GM19467 (cell line): ENCODE results near the gene CDK5RAP2.

Experiments used
- ATAC-seq: cut with Tn5 transposase; IDR thresholded peaks from one replicate; pipeline ENCODE4 v1.9.1; 2021; ENCODE audit warnings: mild to moderate bottlenecking, moderate library complexity; ENCODE audit not compliant: unreplicated experiment

CDK5RAP2 gene

GRCh38 chr9:120441426-120442307 lies 138.3 kb downstream of the CDK5RAP2 start:
- ATAC-seq: no peak

GRCh38 chr9:120440791-120441190 lies 139.2 kb downstream of the CDK5RAP2 start:
- no peak for ATAC-seq

GRCh38 chr9:120439926-120440325 lies 140.0 kb downstream of the CDK5RAP2 start:
- no peak for ATAC-seq

GRCh38 chr9:120438836-120439546 lies 141.0 kb downstream of the CDK5RAP2 start:
- ATAC-seq: no peak

- ATAC-seq: no peak
Observed at GRCh38 chr9:120438111-120438510, 141.9 kb downstream of the CDK5RAP2 start.

GRCh38 chr9:120436983-120437475 lies 142.9 kb downstream of the CDK5RAP2 start:
- no peak for ATAC-seq

- no peak for ATAC-seq
Observed at GRCh38 chr9:120436446-120436845, 143.5 kb downstream of the CDK5RAP2 start.

- ATAC-seq: no peak
Observed at GRCh38 chr9:120435091-120435490, 144.9 kb downstream of the CDK5RAP2 start.

GRCh38 chr9:120434532-120434931 lies 145.4 kb downstream of the CDK5RAP2 start:
- no peak for ATAC-seq

GRCh38 chr9:120433701-120434100 lies 146.3 kb downstream of the CDK5RAP2 start:
- no peak for ATAC-seq

- no peak for ATAC-seq
Observed at GRCh38 chr9:120432600-120432999, 147.4 kb downstream of the CDK5RAP2 start.

GRCh38 chr9:120431268-120431667 lies 148.7 kb downstream of the CDK5RAP2 start:
- no peak for ATAC-seq

- no peak for ATAC-seq
Observed at GRCh38 chr9:120424248-120424647, 155.7 kb downstream of the CDK5RAP2 start.

- ATAC-seq: no peak
Observed at GRCh38 chr9:120423812-120424211, 156.2 kb downstream of the CDK5RAP2 start.

GRCh38 chr9:120421977-120422376 lies 158.0 kb downstream of the CDK5RAP2 start:
- no peak for ATAC-seq

GRCh38 chr9:120418315-120418714 lies 161.7 kb downstream of the CDK5RAP2 start:
- no peak for ATAC-seq

GRCh38 chr9:120416781-120417427 lies 163.1 kb downstream of the CDK5RAP2 start:
- ATAC-seq: no peak

GRCh38 chr9:120413121-120414048 lies 166.6 kb downstream of the CDK5RAP2 start:
- no peak for ATAC-seq

GRCh38 chr9:120412425-120412951 lies 167.5 kb downstream of the CDK5RAP2 start:
- no peak for ATAC-seq

- ATAC-seq: no peak
Observed at GRCh38 chr9:120411862-120412424, 168.0 kb downstream of the CDK5RAP2 start.
